Ecto neural progenitor cell (in vitro differentiated cells): ENCODE measurements around the gene THBS4.
"Not testable (repeated sequence)": the region's sequence is repeated elsewhere in the genome, so short reads cannot be mapped to it uniquely, and the experiment has no call there.

ENCODE experiments used
- DNase-seq: peaks from one replicate; pipeline ENCODE4 v3.0.0-alpha.2; 2018; ENCODE audit warnings: low spot score

The THBS4 gene

GRCh38 chr5:80076131-80077050, 41.2 kb downstream of the THBS4 start:
- DNase-seq = peak; percentile 26

- peak; percentile 30 for DNase-seq
Observed at GRCh38 chr5:80077051-80077714, 42.0 kb downstream of the THBS4 start.

DNA sequence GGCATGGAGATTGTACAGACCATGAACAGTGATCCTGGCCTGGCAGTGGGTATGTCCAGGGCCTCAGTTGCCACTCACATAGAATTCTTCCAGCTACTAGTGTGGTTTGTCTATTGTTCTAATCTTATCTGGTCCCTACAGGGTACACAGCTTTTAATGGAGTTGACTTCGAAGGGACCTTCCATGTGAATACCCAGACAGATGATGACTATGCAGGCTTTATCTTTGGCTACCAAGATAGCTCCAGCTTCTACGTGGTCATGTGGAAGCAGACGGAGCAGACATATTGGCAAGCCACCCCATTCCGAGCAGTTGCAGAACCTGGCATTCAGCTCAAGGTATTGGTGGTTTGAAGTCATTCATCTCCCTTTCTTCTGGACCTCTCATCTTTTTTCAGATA, 43.8 kb downstream of the THBS4 start:
- DNase-seq = no peak

GRCh38 chr5:80082281-80082680, 47.1 kb downstream of the THBS4 start:
- no peak for DNase-seq

GRCh38 chr5:80082731-80083100, 47.6 kb downstream of the THBS4 start:
- DNase-seq = peak; percentile 90

GRCh38 chr5:80083101-80083890, 48.1 kb downstream of the THBS4 start:
- DNase-seq = peak; percentile 63

- no peak for DNase-seq
Observed at GRCh38 chr5:80090884-80091166, 55.7 kb downstream of the THBS4 start.

DNA sequence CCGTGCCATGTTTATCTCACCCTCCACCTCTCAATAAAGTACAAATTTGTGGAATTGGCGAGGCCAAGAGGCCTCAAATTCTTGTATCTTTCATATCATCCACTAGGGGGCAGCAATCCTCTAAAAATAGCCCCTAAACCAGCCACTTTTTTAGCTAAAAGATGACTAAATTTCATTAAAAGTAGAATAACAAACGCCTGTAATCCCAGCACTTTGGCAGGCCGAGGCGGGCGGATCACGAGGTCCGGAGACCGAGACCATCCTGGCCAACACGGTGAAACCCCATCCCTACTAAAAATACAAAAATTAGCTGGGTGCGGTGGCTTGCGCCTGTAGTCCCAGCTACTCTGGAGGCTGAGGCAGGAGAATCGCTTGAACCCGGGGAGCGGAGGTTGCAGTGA, 56.6 kb downstream of the THBS4 start:
- DNase-seq = not testable (repeated sequence)

DNA sequence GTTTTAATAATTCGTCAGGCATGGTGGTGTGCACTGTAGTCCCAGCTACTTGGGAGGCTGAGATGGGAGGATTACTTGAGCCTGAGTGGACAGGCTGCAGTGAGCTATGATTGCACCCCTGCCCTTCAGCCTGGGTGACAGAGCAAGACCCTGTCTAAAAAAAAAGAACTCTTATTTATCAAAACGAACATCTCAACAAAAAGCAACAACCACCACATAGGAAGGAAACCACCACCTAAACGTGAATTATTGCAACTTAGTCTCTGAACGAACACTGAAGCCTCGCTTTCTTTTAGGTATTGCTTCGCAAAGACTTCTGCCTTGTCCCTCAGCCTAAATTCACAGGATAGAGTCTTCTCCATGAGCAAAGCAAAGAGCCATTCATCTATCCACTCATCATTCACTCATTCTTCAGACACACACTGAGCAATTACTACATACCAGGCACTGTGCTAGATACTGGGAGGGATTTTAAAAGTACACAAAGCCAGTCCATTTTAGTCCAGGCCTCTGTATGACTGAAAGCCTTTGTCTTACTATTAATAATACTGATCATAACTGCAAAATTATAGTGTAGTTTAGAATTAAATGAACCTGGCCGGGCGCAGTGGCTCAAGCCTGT, 57.4 kb downstream of the THBS4 start:
- DNase-seq = no peak

GRCh38 chr5:80093796-80094195, 58.6 kb downstream of the THBS4 start:
- DNase-seq = no peak

DNA sequence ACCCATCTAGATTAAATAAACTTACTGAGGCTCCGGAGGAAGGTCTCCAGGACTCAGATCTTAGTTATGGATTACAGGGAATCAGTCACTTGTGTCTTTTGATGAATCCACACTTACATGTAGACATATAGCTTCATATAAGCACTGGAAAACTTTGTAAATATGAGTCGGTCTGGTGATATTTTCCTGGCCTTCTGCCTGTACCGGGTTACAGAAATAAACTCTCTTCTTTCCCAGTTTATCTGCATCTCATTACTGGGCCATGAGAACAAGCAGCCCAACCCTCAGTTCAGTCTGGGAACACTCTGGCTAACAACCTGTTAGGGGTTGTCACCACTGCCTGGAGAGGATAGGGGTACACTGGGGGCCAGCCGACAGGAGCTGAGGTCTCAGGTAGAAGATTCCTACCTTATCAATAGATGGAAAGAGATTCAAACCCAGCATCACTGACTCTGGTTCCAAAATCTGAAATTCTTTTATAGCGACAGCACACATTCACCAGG, 59.1 kb downstream of the THBS4 start:
- DNase-seq = no peak

DNA sequence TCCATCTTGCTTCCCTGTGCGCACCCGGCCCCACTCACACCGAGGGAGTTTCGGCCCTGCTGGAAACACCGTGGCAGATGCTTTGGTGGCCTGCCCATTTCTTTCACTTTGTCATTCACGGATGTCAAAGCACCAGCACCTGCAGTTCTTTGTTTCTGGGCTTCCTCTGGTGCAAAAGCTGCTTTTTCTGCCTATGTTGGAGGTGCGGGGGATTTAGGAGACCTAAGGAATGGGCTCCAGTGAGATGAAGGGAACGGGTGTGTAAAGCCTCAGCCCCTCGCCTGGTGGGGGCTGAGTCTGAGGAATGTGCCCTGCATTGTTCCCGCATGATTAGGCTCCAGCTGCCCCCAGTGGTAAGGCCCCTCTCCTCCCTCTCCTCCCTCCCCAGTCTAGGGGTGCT, 62.3 kb downstream of the THBS4 start:
- peak; percentile 66 for DNase-seq

GRCh38 chr5:80101993-80102392, 66.8 kb downstream of the THBS4 start:
- DNase-seq = no peak

- DNase-seq = no peak
Observed at GRCh38 chr5:80103371-80103770, 68.2 kb downstream of the THBS4 start.

- no peak for DNase-seq
Observed at GRCh38 chr5:80105698-80106439, 70.7 kb downstream of the THBS4 start.

GRCh38 chr5:80106916-80107315, 71.8 kb downstream of the THBS4 start:
- DNase-seq = no peak

GRCh38 chr5:80109646-80110478, 74.7 kb downstream of the THBS4 start:
- DNase-seq = peak; percentile 57

GRCh38 chr5:80111376-80111990, 76.3 kb downstream of the THBS4 start:
- DNase-seq = not testable (repeated sequence)

- DNase-seq = no peak
Observed at GRCh38 chr5:80114860-80115259, 79.7 kb downstream of the THBS4 start.

DNA sequence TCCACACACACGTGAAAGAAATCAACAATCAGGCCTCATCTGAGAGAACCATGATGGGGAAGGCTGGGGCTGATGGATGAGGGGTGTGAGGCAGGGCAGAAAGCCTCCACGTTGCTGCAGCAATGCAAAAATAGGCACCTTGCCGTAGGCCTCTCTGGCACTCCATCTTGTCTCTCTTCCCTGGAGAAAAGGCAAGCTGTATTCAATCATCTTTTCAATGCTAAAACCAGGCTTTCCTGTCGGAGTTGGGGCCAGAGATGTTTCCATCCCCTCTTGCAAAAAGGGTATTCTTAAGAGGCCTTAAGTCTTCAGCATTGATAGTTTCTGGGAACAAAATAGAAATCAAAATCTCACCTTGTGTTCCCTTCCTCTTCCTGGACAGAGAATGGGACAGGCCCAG, 80.9 kb downstream of the THBS4 start:
- no peak for DNase-seq
